Measurements from ENCODE around the gene ZNF358. TPM values are rescaled to one million over a fixed set of nuclear protein-coding genes. Genes with fewer than 3 reads are reported as not detected.
"Not testable (repeated sequence)": the region's sequence is repeated elsewhere in the genome, so short reads cannot be mapped to it uniquely, and the experiment has no call there.

ZNF358 gene
- total RNA-seq, 1 experiment from 2014 or later, result 5.6 TPM

DNA sequence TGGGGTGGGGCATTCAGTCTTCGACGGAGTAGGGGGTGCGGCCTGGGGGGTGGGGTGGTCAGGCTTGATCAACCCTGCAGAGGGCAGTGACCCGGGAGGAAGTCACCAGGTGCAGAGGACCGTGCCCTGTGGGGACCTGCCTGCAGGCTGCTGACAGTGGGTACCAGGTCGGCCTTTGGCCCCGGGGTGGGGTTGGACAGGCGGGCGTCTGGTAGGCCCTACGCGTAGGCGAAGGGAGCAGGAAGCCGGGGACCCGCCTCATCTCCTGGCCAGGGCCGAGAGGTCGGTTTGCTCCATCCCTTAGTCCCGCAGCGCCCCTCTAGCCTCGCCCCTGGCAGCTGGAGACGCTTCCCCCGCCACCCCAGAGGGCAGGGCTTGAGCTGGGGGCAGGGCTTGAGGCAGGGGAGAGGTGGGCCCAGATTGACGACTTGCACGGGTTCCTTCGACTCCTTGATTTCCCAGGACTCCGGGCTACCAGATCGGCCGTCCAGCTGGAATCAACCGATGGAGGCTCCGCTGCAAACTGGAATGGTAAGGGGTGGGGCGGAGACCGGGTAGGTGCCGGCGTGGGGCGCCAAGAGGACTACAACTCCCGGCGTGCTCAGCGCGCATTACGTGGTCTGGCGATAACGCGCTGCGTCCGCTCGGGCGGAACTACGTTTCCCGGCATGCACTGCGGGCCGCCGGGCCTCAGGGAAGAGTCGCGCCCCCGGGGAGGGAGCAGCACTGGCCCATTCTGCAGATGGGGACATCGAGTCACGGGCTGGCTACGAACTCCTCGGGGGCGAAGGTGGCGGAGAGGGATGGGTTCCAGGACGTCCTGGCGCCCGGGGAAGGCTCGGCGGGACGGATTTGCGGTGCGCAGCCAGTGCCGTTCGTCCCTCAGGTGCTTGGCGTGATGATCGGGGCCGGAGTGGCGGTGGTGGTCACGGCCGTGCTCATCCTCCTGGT, 19.4 kb downstream of the ZNF358 start, which contains the start of gene PNPLA6:
PNPLA6 (plus strand) TSS at position 671 of the 951 bp plus-strand sequence; CDS start at position 743, 72 bp downstream.
- peak; percentile 90 for DNase-seq (ENCODE audit: low spot score)

DNA sequence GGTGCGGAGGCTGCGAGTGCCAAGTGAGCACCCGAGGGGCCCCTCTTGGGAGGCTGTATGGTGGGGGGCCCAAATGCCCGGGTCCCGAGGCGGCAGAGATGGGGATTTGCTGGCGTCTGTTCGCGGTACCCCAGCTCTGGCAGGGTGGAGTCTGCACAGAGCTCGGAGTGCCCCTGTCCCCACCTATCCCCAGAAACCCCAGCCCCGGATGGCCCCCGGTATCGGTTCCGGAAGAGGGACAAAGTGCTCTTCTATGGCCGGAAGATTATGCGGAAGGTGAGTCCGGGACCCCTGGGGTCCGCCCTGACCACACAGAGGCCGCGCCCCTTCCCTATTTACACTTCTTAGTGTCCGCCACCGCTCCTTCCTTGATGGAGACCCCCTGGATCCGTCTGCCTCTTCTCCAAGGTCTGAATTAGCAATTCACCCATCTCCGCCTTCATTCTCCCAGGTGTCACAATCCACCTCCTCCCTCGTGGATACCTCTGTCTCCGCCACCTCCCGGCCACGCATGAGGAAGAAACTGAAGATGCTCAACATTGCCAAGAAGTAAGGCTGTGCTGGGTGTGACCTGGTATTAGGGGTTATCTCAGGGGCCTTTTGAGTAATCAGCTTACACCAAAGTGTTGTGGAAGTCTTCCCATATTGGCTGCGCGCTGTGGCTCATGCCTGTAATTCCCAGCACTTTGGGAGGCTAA, 20.2 kb downstream of the ZNF358 start:
- no peak for DNase-seq (ENCODE audit: low spot score)

DNA sequence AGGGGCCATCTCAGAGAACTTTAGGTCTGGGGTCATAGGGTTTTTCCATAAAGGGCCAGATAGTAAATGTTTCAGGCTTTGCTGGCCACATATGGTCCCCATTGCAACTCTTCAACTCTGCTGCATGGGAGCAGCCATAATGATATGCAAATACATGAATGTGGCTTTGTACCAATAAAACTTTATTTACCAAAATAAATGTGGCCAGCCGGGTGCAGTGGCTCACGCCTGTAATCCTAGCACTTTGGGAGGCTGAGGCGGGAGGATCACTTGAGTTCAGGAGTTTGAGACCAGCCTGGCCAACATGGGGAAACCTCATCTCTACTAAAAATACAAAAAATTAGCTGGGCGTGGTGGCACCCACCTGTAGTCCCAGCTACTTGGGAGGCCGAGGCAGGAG, 23.1 kb downstream of the ZNF358 start:
- not testable (repeated sequence) for DNase-seq (ENCODE audit: low spot score)

GRCh38 chr19:7539827-7540425, 24.0 kb downstream of the ZNF358 start:
- no peak for DNase-seq (ENCODE audit: low spot score)

- DNase-seq (ENCODE audit: low spot score), result no peak
Observed at GRCh38 chr19:7540761-7541474, 25.0 kb downstream of the ZNF358 start.

DNA sequence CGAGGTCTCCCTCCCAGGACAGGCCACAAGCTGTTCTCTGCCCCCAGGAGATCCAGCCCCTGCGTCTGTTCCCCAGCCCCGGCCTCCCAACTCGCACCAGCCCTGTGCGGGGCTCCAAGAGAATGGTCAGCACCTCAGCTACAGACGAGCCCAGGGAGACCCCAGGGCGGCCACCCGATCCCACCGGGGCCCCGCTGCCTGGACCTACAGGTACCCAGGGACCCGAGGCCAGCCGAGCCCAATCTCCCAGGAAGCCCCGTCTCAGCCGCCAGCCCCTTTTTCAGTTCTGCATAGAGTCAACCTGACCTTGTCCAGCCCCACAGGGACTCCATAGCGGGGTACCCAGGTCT, 25.5 kb downstream of the ZNF358 start:
- DNase-seq (ENCODE audit: low spot score), result no peak

DNA sequence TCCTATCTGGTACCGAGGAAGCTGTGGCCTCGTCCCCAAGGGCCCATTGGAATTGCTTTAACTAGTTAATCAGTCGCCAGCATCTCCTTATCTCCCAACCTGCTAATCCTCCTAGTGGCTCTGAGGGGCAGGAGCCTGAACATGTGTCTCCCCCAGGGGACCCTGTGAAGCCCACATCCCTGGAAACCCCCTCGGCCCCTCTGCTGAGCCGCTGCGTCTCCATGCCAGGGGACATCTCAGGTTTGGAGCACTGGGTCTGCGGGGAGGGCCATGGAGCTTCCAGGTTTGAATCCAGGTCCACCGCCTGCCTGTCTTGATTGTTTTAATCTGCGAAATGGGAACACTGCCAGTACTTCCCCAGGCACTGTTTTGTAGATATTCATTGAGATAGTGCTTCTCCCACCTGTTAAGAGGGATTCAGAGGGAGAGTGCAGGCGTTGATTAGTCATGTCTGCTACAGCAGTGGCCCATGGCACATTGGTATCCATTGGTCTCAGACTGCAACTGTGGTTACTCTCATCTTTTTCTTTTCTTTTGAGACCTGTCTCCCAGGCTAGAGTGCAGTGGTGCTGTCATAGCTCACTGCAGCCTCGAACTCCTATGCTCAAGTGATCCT, 26.0 kb downstream of the ZNF358 start:
- DNase-seq (ENCODE audit: low spot score), result no peak

- DNase-seq (ENCODE audit: low spot score), result no peak
Observed at GRCh38 chr19:7542556-7543348, 26.8 kb downstream of the ZNF358 start.

DNA sequence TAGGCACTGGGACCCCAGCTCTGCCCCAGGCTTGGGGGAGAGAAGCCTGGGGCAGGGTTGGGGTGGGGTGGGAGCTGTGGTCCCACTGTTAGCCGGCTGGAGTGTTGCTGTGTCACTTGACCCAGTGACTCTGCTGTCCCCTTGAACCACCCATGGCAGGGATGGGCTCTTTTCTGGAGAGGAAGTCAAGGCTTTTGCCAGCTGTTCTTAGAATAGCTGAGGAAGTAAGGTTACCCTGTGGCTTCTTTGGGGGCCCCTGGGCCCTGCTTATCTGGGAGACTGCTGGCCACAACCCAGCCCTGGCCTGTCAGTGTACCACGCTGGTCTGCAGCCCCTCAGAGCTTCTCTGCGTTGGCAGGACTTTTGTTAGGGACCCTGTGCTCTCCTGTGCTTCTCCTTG, 28.7 kb downstream of the ZNF358 start:
- DNase-seq (ENCODE audit: low spot score), result no peak

- no peak for DNase-seq (ENCODE audit: low spot score)
Observed at GRCh38 chr19:7545300-7545699, 29.4 kb downstream of the ZNF358 start.

- no peak for DNase-seq (ENCODE audit: low spot score)
Observed at GRCh38 chr19:7545904-7546303, 30.0 kb downstream of the ZNF358 start.

DNA sequence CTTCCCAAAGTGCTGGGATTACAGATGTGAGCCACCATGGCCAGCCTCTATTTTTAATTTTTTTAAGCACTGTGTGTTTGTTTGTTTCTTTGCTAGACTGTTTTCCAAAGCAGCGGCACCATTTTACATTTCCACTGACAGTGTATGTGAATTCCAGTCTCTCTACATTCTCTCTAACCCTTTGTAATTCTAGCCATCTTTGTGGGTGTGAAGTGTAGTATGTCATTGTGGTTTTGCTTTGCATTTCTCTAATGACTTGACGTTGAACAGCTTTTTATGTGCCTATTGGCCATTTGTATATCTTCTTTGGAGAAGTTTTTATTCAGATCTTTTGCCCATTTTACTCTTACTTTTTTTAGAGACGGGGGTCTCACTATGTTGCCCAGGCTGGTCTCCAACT, 31.3 kb downstream of the ZNF358 start:
- DNase-seq (ENCODE audit: low spot score), result no peak

- no peak for DNase-seq (ENCODE audit: low spot score)
Observed at GRCh38 chr19:7549429-7550148, 33.7 kb downstream of the ZNF358 start.

GRCh38 chr19:7550169-7550770, 34.4 kb downstream of the ZNF358 start:
- DNase-seq (ENCODE audit: low spot score), result no peak

DNA sequence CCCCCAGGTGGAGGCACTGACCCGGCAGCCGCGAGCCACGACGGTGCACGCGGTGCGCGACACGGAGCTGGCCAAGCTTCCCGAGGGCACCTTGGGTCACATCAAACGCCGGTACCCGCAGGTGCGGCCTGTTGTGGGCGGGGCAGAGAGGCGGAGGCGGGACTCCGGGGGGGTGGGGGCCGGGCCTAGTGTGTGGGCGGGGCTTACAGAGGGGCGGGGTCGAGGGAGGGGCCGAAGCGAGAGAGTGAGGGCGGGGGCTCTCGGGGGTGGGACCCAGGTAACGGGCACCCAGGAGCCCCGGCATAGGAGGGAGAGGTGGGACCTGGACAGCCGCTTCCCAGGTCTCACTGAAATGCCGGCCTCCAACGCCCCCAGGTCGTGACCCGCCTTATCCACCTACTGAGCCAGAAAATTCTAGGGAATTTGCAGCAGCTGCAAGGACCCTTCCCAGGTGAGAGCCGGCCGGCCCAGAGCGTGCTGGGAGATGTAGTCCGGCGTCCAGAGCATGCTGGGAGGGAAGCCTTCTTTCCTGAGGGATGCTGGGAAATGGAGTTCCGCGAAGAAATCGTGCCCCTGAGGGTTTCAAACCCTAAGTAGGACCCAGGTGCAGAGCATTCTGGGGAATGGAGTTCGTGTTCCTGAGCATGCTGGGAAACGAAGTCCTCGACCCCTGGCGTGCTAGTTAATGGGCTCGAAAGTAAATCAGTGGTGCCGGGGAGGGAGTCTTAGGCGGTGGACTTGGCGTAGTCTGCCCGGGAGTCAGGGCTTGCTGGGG, 35.3 kb downstream of the ZNF358 start:
- DNase-seq (ENCODE audit: low spot score), result peak; percentile 28

DNA sequence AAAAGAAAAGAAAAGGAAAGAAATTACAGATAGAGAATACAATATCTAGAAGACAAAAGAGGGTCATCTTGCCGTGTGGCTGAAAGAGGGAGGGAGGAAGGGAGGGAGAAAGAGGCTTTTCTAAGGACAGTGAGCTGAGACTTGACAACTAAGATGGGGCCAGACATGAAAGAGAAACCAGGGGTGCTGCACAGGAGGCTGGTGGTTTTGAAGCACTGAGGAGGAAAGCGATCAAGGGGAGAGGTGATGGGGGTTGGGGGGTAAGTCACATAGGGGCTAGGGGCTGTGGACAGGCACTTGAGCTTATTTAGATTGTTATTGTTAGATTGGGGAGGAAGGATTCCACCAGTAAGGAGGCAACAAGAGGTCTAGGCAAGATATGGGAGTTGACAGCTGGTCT, 36.9 kb downstream of the ZNF358 start:
- DNase-seq (ENCODE audit: low spot score), result no peak

DNA sequence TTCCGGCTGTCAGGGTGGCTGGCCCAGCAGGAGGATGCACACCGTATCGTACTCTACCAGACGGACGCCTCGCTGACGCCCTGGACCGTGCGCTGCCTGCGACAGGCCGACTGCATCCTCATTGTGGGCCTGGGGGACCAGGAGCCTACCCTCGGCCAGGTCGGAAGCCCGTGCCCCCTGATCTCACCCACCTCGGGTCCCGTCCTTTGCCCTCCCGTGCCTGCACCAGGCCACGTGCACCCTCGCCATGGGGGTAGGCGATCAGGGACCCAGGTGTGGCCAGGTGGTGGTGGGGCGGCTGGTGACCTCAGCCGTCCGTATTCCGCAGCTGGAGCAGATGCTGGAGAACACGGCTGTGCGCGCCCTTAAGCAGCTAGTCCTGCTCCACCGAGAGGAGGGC, 38.7 kb downstream of the ZNF358 start:
- no peak for DNase-seq (ENCODE audit: low spot score)
